Raji (cell line): ENCODE measurements around the gene GATAD2A.

Experiments
- POLR2A ChIP-seq: IDR thresholded peaks from 2 replicates; pipeline ENCODE4 v1.6.1; 2011; ENCODE audit warnings: low read depth, low read length, control low read depth; ENCODE audit not compliant: insufficient read depth

GATAD2A gene

GRCh38 chr19:19451429-19452242 is 46.2 kb downstream of the GATAD2A start:
- TF ChIP-seq POLR2A = no peak

GRCh38 chr19:19452243-19453124 is 47.0 kb downstream of the GATAD2A start:
- no peak for TF ChIP-seq POLR2A

GRCh38 chr19:19453125-19453454 is 47.6 kb downstream of the GATAD2A start:
- no peak for TF ChIP-seq POLR2A

- no peak for TF ChIP-seq POLR2A
These were observed 52.2 kb downstream of the GATAD2A start for GRCh38 chr19:19457671-19458070.

- TF ChIP-seq POLR2A = no peak
These were observed 52.8 kb downstream of the GATAD2A start for GRCh38 chr19:19458110-19458816.

GRCh38 chr19:19459073-19459472 is 53.6 kb downstream of the GATAD2A start:
- no peak for TF ChIP-seq POLR2A

GRCh38 chr19:19459707-19460251 is 54.3 kb downstream of the GATAD2A start:
- no peak for TF ChIP-seq POLR2A

GRCh38 chr19:19460258-19460731 is 54.8 kb downstream of the GATAD2A start:
- TF ChIP-seq POLR2A = no peak

- no peak for TF ChIP-seq POLR2A
These were observed 55.3 kb downstream of the GATAD2A start for GRCh38 chr19:19460761-19461265.

- no peak for TF ChIP-seq POLR2A
These were observed 55.8 kb downstream of the GATAD2A start for GRCh38 chr19:19461306-19461670.

- TF ChIP-seq POLR2A = no peak
These were observed 56.5 kb downstream of the GATAD2A start for GRCh38 chr19:19461671-19462622.

- no peak for TF ChIP-seq POLR2A
These were observed 58.1 kb downstream of the GATAD2A start for GRCh38 chr19:19463348-19464117.

GRCh38 chr19:19464339-19465098 is 59.0 kb downstream of the GATAD2A start:
- TF ChIP-seq POLR2A = no peak
